ENCODE measurements around the gene ADGB.

DNA sequence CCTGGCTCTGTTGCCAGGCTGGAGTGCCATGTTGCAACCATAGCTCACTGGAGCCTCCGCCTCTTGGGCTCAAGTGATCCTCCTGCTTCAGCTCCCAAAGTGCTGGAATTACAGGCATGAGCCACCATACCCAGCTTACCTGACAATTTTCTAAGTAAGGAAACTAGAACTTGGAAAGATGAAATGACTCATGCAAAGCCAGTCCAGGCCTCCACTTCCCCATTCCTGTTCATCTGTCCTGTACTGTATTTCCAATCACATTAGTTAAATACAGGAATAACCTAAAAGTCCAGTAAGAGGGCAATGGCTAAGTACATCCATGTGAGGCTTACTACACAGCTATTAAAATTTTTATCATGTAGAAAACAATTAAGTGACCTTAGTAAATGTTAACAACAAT lies 8.3 kb upstream of the ADGB start:
- TF ChIP-seq, protein P1, sequence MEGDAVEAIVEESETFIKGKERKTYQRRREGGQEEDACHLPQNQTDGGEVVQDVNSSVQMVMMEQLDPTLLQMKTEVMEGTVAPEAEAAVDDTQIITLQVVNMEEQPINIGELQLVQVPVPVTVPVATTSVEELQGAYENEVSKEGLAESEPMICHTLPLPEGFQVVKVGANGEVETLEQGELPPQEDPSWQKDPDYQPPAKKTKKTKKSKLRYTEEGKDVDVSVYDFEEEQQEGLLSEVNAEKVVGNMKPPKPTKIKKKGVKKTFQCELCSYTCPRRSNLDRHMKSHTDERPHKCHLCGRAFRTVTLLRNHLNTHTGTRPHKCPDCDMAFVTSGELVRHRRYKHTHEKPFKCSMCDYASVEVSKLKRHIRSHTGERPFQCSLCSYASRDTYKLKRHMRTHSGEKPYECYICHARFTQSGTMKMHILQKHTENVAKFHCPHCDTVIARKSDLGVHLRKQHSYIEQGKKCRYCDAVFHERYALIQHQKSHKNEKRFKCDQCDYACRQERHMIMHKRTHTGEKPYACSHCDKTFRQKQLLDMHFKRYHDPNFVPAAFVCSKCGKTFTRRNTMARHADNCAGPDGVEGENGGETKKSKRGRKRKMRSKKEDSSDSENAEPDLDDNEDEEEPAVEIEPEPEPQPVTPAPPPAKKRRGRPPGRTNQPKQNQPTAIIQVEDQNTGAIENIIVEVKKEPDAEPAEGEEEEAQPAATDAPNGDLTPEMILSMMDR (IDR thresholded peaks at IDR 0.05; ENCODE audit: low read length), result no peak
- no peak for TF ChIP-seq EZH2 (optimal IDR thresholded peaks at IDR 0.05; ENCODE audit: low read depth, low read length)
- no peak for TF ChIP-seq EZH2phosphoT487 (IDR thresholded peaks at IDR 0.05; ENCODE audit: low read length)

Measured in MM.1S (cell line).